AML-193 (cell line): ENCODE data around the gene FAM110A.
A peak's percentile ranks its signal among the peaks of the same experiment; 100 is the strongest.
"Not testable (repeated sequence)": the region's sequence is repeated elsewhere in the genome, so short reads cannot be mapped to it uniquely, and the experiment has no call there.

Experiments used
- DNase-seq, 2 experiments: peaks; one replicate each; lab custom pipeline; 2025; lab: John Stamatoyannopoulos, UW

FAM110A gene

DNA sequence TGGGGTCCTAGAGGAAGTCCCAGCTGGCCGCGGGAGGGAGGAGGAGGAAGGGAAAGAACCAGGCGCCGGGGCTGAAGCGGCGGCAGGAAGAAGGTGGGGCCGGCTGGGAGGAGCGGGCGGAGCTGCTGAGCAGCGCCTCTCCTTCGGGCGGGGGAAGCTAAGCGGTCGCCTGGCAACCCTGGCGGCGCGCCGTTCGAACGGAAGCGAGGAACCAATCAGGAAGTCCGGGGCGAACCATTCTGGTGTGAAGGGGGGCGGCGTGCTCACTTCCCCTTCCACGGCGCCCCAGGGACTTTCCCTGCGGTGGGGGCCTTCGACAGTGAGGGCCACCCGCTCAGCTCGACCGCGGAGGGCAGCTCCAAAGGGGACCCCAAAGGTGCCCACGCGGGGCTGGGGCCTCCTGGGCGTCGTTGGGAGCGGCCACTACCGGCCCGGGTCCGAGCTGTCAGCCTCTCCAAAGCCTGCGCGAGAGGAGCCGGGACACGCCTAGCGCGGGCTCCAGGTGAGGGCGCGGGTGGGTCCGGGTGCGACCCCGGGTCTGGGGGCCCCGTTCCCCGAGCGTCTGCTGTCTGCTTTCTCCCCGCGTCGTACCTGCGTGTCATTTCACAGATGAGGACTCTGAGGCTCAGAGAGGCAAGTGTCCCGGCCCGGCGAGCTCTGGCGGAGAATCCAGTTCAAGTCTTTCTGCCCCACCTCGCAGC is at the start of gene FAM110A:
Gene FAM110A (plus strand): TSS at position 266 of the 701 bp plus-strand sequence. CDS start 11,090 bp downstream, outside the sequence.
- peak; percentile 84 to 95 for DNase-seq

GRCh38 chr20:787825-788224 is 45.7 kb upstream of the FAM110A start:
- DNase-seq, result no peak

DNA sequence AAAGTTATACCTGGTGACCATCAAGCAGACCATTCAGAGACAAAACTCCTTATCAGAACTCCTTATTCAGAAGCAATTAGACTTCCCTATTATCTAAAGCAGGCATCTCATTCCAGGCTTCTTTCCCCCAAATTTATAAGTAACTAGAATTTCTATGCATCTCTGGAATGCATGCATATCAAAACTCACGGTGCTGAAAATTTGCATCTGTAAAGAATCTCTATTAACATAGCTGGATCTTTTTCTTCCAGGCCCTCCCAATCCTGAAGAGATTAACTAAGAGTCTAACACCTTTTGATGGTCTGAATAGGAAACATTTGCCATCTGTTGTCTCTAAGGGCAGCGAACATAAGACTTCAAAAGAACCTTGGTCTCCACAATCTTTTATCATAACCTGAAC is 42.5 kb upstream of the FAM110A start:
- DNase-seq, result no peak

DNA sequence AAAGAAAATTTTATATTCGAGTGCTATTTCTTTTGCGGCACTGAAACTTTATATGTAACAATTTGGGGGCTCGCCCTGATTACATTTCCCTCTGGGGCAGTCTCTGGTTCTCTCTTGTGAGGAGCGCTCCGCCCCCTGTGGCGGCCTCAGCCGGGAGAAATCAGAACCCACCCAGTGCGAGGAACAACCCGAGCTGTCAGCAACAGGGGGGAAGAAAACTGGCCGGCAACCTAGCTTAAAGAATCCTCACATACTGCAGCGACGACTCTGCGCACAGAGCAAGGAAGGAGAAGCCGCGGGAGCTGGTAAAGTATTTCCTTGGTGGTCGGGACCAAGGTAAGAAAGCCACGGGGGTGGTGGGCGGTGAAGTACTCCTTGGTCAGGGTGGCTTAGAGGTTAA is 41.3 kb upstream of the FAM110A start:
- DNase-seq, result no peak

- no peak for DNase-seq
Observed at GRCh38 chr20:796921-797320, 36.6 kb upstream of the FAM110A start.

GRCh38 chr20:798746-799145 is 34.8 kb upstream of the FAM110A start:
- DNase-seq, result not testable (repeated sequence)

GRCh38 chr20:800026-800425 is 33.5 kb upstream of the FAM110A start:
- not testable (repeated sequence) for DNase-seq

DNA sequence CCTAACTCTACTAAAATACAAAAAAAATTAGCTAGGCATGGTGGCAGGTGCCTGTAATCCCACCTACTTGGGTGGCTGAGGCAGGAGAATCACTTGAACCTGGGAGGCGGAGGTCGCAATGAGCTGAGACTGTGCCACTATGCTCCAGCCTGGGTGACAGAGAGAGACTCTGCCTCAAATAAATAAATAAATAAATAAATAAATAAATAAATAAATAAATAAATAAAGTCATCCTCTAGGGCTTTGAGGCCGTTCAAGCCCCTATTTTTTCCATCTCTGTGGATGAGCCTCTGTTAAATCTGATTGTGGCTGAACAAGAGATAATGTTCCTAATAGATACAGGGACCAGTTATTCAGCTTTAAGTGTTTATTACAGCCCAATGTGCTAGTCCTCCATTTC is 31.8 kb upstream of the FAM110A start:
- DNase-seq, result no peak

- no peak for DNase-seq
Observed at GRCh38 chr20:805713-806112, 27.8 kb upstream of the FAM110A start.

GRCh38 chr20:811776-812434 is 21.6 kb upstream of the FAM110A start:
- not testable (repeated sequence) for DNase-seq

DNA sequence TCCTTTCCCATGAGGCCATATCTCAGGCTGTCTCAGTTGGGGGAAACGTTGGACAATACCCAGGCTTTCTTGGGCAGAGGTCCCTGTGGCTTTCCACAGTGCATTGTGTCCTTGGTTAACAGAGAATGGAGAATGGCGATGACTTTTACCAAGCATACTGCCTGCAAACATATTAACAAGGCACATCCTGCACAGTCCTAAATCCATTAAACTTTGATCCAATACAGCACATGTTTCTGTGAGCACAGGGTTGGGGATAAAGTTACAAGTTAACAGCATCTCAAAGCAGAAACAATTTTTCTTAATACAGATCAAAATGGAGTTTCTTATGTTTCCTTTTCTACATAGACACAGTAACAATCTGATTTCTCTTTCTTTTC is 21.1 kb upstream of the FAM110A start:
- not testable (repeated sequence) for DNase-seq

DNA sequence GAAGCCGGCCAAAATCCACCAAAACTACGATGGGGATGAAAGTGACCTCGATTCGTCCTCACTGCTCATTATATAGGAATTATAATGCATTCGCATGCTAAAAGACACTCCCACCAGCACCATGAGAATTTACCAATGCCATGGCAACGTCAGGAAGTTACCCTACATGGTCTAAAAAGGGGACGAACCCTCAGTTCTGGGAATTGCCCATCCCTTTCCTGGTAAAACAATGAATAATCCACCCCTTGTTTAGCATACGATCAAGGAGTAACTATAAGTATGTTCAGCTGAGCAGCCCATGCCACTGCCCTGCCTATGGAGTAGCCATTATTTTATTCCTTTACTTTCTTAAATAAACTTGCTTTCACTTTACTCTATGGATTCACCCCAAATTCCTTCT is 20.1 kb upstream of the FAM110A start:
- no peak for DNase-seq

DNA sequence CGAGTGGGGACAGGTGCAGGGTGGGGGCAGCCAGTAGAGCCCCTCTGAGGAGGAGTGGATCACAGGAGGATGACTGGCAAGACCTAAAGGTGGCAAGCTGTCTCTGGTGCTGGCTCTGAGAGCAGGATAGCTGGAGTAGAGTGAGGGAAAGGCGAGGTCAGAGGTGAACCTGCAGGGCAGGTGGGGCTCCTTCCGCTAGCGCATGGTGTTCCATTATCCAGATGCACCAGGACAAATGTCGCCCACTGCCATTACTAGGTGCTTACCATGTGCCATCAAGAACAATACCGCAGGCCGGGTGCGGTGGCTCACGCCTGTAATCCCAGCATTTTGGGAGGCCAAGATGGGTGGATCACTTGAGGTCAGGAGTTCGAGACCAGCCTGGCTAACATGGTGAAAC is 18.3 kb upstream of the FAM110A start:
- DNase-seq, result no peak

- DNase-seq, result peak; percentile 52 to 63
Observed at GRCh38 chr20:815914-816606, 17.5 kb upstream of the FAM110A start.

GRCh38 chr20:818001-818664 is 15.4 kb upstream of the FAM110A start:
- DNase-seq, result no peak

GRCh38 chr20:819680-820322 is 13.7 kb upstream of the FAM110A start:
- no peak for DNase-seq

DNA sequence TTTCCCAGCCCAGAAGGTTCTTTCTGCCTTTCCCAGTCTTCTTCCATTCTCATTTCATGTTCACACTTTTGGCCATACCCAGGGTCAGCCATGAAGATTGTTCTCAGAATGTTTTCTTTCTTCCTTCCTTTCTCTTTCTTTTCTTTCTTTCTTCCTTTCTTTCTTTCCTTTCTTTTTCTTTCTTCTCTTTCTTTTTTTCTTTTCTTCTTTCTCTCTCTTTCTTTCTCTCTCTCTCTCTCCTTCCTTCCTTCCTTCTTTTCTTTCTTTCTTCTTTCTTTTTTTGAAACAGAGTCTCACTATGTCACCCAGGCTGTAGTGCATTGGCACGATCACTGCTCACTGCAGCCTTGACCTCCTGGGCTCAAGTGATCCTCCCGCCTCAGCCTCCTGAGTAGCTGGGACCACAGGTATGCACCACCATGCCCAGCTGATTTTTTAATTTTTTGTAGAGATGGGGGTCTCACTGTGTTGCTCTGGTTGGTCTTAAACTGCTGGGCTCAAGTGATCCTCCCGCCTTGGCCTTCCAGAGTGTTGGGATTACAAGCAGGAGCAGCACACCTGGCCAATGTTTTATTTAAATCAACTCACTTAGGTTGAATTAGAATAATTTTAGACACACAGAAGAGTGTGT is 13.1 kb upstream of the FAM110A start:
- no peak for DNase-seq

GRCh38 chr20:821046-821730 is 12.3 kb upstream of the FAM110A start:
- DNase-seq, result no peak

DNA sequence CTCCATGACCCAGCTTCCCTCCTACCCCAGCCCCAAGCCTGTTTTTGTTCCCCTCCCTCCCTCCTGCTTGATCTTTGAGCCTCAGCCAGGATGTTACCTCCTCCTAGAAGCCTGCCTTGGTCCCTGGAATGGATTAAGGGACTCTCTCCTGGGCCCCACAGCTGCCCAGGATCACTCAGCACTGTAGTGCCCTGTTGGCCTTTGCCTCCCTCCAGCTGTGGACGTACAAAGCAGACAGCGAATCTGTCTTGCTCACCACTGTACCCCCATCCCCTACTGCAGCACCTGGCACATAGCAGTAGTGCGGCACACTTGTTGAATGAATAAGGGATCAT is 11.8 kb upstream of the FAM110A start:
- DNase-seq, result no peak

DNA sequence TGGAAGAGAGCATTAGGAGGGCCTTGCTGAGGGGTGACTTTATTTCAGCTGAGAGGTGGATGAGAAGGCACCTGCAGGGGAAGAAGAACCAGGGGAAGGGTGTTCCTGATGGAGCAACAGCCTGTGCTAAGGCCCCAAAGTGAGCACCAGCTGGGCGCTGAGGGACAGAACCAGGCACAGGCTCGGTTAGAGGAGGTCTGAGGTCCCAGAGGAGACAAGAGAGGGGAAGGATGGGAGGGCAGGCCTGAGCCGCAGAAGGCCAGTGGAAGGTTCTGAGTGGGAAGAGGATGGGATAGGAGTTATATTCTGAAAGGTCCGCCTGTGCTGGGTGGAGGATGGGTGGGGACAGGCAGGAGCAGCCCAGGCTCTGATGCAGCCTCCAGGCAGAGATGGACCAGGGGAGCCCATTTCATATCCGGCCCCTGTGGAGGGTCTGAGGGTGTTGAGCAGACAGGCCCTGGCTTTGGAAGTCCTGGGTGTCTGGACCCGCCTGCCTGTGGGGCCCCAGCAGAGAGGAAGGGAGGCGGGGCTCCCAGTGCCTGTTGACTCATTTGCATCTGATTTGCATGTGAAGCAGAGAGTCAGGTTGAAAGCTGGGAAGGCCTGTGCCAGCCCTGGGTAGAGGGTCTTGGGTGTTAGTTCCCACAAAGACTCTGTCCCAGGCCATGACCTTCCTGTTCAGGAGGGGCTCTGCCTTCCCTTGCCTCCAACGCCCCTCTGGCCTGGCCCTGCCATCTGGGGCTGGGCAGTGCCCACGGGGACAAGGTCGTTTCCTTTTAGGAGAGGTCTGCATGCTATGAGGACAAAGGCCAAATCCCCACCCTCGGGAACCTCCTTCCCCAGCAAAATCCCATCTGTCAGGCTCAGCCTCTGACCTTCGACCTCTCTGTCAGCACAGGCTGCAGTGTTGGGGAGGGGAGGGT is 10.6 kb upstream of the FAM110A start:
- no peak for DNase-seq
